HG03196 (cell line): ENCODE results near the gene AIG1.
"Not testable (repeated sequence)": the region's sequence is repeated elsewhere in the genome, so short reads cannot be mapped to it uniquely, and the experiment has no call there.

ENCODE experiments used
- ATAC-seq: cut with Tn5 transposase; IDR thresholded peaks from one replicate; pipeline ENCODE4 v1.9.1; 2021; ENCODE audit not compliant: unreplicated experiment

AIG1 gene

DNA sequence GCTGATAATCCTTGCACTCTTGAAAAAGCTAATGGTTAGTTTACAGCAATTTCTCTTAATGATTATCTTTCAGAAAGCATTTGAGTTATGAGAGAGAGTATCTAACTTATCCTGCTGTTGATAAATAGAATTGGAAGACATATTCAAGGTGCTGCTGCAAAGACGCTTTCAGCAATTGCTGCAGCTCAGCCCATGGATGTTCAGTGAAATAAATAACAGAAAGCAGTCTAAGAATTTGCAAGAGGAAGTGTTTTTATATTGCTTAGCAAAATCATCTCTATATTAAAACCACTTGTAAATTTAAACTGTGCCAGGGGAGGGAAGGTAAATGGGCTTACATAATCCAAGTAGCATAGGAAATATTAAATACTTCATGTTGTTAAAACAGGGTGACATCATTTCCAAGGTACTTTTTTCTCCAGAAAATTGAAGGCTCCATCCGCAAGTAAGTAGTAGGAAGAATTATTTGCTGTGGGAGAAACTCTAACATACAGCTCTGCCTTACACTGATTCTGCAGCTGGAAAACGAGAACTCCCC lies 201.3 kb downstream of the AIG1 start:
- no peak for ATAC-seq

DNA sequence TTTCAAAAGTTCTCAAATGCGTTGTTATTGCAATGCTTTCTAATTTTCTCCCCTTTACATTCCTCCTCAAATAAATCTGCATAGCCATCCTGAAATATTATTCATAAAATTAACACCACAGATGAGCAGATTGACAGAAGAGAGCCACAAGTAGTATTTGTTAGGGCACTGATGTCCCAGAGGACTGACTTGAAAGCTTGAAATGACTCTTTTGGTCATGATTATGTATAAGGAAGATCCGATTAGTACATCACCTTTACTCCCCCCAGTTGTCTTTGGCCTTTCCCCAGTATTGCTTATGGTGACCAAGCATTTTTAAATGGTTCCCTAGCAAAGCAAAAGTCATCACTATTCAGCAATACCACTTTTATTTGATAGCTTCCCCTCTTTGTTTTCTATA lies 202.2 kb downstream of the AIG1 start:
- peak; percentile 80 for ATAC-seq

DNA sequence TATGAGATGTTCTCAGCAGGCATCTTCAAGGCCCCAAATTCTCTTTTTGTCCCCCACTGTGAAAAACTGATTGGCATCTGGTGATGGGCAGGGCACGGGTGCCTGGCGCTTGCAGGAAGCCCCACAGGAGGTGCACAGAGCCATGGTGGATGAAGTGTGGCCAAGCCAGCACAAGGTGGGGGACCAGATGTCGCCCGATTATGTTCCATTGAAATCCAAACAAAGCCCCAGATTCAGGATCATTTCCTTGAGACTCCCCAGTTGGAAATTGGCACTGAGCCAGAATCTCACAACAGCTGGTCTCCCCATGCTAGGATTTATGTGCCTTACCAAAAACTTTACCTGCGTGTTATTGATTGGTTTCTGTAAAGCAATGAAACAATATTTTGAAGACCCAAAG lies 203.7 kb downstream of the AIG1 start:
- no peak for ATAC-seq

DNA sequence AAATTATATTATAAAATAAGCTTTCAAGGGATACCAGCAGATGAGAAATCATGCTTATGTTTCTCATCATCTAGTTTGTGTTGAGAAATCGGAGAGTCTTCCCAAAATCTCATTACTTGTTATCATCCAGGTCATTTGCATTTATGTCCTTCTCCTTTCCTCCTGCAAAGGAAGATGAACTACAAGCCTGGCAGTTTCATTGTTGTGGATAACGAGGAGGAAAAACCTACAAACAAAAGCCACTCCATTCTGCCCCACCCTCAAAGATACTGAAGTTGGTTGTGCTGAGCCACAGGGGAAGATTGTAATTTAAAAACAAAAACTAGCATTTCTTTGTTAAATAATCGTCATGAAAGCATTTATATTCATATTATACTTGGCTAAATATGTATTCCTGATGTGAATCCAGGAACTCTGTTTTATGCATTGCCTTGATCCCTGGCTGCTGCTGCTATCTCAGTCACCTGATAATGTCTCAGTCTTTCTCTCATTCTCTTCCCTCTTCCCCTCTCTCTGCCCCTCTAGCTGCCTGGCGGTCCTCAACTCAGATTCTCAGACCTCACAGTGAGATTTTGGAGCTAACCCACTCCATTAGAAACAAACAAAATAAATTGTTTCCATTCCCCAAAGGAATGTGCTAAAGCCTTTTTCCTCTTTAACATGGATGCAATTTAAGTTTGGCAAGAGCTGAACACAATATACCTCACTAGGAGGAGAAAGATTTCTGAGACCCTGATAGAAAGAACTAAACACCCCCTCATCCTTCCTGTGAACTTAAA lies 204.5 kb downstream of the AIG1 start:
- no peak for ATAC-seq

DNA sequence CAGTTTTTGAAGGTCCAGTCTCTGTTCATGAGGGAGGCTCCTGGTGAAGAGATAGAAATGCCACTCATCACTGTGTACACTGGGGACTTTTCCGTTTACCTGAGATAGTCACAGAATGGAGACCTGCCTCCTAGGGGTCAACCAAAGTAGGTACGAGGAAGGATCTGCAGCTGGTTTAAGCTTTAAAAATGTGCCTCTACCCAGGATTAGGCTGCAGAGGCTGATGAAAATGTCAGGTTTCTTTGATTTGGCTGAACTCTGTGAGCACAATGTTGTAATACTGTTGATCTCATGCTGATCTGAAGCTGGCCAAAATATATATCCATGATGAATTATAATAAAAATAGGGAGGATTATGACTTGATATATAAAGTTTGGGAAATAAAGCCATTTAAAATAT lies 207.1 kb downstream of the AIG1 start:
- no peak for ATAC-seq

DNA sequence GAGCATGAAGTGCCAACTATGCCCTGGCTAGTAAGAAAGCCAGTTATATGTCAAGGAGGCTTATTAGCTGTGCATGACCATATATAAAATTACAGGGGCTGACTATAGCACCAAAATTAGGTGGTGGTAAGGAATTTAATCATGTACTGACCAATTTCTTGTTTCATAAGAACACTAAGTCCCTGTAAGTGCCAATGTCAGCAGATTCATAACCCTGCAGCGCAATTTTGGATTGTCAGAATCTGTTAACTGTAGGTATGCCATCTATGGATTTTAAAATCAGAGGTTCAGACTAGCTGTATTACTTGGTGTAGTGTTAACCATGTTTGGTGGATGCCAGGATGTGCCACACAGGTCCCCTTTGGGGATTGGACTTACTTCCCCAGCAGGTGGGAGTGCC lies 207.8 kb downstream of the AIG1 start:
- ATAC-seq, result no peak

DNA sequence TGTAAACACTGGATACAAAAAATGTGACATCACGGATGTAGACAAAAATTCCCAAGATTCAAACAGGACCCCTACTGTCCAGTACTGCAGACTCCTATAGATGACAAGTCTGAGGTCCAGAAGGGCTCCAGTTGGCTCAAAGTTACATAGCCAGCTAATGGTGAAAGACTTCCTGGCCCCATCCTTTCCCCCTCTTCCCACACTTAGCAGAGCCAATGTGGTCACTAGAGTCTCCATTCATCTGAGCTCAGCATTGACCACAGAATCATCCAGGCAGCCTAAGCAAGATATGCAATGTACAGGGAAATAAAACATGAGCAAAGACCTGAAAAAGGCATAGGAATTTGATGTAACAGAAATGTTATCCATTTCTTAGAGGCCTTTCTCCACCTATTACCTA lies 209.3 kb downstream of the AIG1 start:
- ATAC-seq, result no peak

DNA sequence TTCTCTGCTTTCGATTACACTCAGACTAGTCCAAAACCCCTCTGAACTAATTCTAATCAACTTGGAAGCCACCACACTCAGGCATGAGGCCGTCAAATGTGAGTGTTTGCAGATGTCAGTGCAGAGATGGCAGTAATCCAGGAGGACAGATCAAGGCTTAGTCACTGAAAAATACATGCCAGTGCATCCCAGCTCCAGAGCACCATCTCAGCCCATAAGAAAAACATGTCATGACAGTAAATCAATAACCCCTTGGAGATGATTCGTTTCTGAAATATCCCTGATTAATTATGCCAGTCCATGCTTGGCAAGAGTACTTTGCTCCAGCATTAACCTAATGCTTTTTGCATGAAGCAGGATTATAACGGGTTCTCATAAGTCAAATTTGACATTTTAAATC lies 210.3 kb downstream of the AIG1 start:
- ATAC-seq, result no peak

DNA sequence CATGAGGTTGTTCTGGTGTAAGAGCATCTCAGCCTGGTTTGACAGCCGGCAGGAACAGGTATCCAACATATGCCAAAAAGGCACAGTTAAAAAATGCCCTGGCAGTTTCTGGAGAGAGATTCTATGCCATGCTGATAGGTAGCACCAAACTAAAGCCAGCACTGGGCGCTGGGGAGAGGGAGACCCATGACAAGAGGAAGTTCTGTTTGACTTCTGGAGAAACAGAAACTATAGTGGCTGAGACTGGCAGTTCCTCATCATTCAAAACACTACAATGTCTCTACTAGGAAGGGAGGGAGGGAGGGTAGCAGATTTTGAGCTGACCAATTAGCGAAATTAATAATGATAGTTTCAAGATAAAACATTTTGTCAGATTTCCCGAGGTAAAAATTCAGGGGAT lies 215.7 kb downstream of the AIG1 start:
- peak; percentile 97 for ATAC-seq

DNA sequence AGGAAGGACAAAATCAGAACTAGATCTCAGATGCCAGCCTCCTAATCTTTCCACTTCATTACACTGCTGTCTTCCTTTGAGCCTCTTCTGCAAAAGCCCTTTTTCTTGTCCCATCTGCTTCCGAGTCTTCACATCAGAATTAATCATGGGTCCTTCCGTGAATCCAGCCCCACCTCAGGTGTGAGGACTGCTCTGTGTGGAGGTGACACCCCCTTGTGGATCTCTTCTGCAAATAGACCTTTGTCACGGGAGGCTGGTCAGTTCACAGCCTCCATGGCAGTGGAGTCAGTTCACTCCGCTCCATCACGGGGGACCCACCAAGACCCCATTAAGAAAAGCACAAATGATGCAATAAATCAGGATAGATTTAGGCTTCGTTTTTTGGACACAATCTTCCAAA lies 218.7 kb downstream of the AIG1 start:
- ATAC-seq, result no peak

DNA sequence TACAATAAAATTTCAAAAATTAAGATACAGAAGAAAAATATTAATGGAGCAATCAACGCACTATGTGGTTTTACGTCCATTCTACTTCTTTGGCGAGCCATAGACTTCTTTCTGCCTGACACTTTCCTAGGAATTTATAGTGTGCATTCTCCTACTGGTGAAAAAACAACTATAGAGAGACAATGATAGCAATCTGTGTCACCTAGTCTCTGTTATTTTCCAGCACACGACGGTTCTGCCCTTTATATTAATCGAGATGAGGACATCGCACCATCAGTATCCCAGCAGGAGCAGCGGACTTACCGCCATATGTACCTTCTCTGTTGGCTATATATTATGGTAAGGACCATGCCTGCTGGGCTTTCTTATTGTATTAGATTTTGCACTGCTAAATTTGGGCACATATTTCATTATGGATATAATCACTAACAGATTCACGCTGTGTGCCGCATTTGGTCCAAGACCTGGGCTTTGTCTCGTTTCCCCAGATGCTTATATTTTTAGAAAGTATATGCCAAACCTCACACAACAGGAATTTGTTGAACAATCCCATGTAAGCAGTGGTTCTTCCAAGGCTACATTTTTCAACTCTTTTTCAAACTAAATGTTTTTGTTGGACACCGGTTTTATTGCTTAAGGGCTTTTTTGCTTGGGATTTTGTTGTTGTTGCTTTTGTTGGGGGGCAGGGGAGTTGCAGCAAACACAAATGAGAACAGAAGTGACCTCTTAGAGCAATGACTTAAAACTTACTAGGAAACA lies 223.4 kb downstream of the AIG1 start:
- ATAC-seq, result no peak

DNA sequence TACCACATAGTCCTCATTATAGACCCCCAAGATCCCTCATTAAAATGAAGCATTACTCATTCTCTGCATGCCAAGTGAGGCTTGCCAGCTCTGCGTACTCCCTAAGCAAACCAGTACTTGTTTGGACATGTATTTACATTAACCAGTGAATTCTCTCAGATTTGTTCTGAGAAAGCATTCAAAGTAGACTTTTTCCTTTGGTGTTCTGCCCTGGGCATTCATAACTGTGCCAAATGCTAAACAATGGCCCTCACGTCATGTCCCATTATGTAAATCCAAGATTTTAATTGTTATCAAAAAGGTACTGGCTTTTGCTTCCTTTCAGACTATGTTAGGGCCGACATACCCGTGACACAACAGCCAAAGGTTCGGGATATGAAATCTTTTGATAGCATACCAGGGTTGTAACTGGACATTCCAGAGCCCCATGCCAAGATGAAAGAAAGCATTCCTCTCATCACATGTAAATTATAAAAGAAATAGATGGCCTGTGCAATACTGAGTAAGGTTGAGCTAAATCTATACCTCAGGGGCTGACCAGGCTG lies 225.6 kb downstream of the AIG1 start:
- ATAC-seq, result no peak

DNA sequence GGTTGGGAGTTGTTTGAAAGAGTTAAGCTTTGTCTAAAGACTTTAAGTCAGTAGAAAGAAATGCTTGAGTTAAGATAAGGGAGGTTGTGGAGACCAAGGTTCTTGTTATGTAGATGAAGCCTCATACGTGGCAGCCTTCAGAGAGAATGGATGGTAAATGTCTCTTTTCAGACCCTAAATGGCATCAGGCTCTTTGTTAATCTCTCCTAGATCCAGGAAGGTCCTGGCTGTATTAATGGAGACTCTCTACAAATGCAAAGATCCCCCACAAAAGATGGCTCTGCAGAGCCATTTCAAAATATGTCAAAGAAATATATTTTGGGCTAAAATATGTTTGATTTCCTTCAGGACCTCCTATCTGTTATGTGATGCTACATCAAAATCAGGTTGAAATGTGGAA lies 228.2 kb downstream of the AIG1 start:
- no peak for ATAC-seq

DNA sequence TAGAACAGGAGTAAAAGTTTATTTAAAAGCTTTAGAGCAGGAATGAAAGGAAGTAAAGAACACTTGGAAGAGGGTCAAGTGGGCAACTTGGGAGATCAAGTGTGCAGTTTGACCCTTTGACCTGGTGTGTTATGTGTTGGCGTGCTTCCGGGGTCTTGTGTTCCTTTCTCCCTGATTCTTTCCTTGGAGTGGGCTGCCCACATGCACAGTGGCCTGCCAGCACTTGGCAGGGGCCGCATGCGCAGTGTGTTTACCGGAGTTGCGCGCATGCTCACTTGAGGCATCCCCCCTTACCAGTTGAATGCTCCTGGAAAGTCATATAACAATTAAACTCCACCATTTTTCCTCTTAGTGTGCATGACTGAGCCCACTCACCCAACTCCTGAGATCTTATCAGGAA lies 229.5 kb downstream of the AIG1 start:
- ATAC-seq, result no peak

DNA sequence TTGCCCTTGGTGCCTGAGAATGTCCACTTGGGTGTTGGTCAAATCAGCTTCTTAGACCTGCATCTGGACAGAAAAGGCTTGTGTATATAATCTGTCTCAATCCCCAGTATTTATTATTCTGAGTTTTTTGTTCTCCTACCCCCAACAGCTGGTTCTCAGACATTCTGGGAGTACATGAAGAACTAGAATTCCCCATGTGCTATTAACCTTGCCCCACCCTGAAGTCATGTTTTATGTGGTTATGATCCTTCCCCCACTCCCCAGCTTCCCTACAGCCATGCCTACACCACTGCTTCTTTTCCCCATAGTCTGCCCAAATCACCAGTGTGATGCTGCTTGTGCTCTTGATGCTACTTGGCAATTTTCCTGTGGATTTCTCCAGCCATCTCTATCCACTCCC lies 232.8 kb downstream of the AIG1 start:
- ATAC-seq, result no peak

DNA sequence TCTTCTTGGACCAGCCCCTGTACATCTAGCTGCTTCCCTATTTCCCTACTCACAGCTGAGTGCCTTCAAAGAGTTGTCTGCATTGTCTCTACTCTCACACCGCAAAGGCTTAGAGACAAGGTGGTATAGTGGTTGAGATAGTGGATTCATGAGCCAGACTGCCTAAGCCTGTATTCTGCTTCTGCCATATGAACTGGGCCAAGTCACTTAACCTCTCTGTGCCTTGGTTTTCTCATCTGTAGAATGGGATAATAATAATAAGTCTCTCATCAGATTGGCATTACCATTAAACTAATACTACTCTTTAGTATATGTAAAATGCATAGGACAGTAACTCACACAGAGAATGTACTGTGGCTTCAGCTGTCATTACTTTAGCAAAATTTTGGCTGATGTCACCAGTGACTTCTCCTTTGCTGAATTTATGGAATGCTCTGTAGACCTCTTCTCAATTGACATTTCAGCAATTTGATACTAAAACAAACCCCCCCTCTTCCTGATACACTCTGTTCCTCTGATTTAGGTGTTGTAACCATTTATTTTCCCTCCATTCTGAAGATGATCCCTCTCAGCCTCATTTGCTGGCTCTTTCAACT lies 233.7 kb downstream of the AIG1 start:
- ATAC-seq, result no peak

DNA sequence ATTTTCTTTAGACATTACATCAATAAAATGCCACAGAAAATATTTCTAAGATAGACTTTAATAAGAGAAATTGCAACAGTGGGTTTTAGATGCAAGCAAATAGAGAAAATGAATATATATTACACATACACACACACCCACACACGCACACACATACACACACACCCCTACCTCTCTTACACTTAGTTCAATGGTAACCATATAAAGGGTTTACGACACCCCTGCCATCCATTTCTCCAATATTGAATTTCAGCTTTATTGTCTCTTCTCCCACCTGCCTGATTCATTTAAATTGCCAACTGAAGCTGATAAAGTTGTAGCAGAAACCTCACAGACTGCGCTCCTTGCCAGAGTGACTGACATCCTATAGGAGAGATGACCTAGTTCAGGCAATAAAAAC lies 235.2 kb downstream of the AIG1 start:
- no peak for ATAC-seq

DNA sequence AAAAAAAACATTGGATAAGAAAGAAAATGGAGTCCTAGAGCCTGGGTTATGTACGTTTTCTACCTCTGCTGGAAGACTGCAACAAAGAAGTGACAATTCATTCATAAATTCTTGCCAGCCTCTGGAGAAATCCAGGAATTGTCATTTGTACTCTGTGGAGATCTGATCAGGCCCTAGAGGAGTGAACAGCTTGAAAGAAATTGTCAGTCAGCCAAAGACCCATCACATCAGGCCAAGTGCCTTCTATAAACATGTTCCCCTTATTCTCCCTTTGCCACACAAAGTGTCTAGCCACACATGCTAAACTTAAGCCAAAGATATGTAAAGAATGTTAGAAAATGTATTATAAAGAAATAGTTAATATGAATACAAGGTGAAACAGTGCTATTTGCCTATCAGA lies 237.4 kb downstream of the AIG1 start:
- ATAC-seq, result no peak

DNA sequence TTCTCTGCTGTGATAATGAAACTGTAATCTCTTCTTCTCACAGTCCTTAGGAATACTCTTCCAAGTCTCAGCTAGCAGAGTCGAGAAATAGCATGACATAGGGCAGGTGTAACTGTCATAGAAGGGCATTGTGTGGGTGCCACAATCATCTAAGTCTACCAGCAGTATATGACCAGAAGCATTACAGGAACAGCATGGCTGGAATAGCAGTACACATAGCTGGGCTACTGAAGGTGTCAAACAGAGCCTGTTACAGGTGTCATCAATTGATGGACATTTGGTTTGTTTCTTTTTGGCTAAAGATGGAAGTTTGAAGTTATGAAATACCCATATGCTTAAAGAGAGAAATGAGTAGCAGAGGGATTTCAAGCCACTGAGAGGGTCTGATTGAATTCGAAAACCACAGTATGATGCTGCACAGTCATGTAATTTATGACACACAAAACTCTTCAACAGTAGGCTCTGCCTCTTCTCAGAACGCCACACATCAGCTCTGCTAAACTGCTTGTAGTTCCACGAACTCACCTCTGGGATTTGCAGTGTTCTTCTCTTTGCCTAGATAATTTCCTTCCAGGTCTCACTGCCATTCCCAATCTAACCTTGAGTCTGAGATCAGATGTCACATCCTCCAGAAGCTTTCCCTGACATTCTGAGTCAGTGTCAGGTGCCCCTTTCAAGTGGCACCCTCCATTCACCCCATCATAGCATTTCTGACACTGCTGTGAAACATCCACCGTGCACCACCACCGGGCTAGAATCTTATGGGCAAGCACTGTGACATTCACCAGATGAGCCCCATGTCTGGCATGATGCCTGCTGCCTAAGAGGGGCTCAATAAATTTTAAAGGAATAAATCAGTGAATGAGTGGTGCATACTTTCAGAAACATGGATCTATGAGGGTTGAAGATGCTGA lies 238.8 kb downstream of the AIG1 start:
- no peak for ATAC-seq

DNA sequence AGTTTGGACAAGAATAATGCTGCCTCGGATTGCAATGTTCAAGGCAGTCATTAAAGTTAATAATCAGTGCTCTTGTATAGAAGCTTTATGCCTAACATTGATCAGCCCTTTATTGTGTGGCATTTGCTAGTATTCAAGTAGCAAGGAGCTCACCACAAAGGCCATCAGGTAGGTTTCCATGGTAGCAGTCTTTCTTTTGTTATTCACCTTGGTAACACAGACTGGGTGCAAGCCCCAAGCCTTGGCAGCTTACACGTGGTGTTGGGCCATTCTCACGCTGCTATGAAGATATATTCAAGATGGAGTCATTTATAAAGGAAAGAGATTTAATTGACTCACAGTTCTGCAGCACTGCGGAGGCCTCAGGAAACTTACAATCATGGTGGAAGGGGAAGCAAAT lies 240.5 kb downstream of the AIG1 start:
- no peak for ATAC-seq

DNA sequence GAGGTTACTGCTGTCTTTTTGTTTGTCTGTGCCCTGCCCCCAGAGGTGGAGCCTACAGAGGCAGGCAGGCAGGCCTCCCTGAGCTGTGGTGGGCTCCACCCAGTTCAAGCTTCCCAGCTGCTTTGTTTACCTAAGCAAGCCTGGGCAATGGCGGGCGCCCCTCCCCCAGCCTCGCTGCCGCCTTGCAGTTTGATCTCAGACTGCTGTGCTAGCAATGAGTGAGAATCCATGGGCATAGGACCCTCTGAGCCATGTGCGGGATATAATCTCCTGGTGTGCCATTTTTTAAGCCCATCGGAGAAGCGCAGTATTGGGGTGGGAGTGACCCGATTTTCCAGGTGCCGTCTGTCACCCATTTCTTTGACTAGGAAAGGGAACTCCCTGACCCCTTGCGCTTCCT lies 247.1 kb downstream of the AIG1 start:
- not testable (repeated sequence) for ATAC-seq
